ENCODE measurements around the gene CWH43.
"Not testable (repeated sequence)": the region's sequence is repeated elsewhere in the genome, so short reads cannot be mapped to it uniquely, and the experiment has no call there.

DNA sequence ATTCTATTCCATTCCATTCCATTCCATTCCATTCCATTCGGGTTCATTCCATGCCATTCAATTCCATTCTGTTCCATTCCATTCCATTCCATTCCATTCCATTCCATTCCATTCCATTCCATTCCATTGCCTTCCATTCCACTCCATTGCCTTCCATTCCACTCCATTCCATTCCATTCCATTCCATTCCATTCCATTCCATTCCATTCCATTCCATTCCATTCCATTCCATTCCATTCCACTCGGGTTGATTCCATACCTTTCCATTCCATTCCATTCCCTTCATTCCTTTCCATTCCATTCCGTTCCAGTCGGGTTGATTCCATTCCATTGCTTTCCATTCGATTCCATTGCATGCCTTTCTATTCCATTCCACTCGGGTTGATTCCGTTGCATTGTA, 105.8 kb downstream of the CWH43 start:
- TF ChIP-seq, protein P1, sequence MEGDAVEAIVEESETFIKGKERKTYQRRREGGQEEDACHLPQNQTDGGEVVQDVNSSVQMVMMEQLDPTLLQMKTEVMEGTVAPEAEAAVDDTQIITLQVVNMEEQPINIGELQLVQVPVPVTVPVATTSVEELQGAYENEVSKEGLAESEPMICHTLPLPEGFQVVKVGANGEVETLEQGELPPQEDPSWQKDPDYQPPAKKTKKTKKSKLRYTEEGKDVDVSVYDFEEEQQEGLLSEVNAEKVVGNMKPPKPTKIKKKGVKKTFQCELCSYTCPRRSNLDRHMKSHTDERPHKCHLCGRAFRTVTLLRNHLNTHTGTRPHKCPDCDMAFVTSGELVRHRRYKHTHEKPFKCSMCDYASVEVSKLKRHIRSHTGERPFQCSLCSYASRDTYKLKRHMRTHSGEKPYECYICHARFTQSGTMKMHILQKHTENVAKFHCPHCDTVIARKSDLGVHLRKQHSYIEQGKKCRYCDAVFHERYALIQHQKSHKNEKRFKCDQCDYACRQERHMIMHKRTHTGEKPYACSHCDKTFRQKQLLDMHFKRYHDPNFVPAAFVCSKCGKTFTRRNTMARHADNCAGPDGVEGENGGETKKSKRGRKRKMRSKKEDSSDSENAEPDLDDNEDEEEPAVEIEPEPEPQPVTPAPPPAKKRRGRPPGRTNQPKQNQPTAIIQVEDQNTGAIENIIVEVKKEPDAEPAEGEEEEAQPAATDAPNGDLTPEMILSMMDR (conservative IDR thresholded peaks at IDR 0.05; ENCODE audit: low read depth, low read length): not testable (repeated sequence)
- not testable (repeated sequence) for TF ChIP-seq EZH2 (IDR thresholded peaks at IDR 0.05; ENCODE audit: low read length, unreplicated experiment); EZH2phosphoT487 (IDR thresholded peaks at IDR 0.05; ENCODE audit: borderline replicate concordance, low read length)

Measured in PC-3 (cell line).